GM23338 (cell line): ENCODE measurements around the gene SLX9. TPM values are rescaled to one million over a fixed set of nuclear protein-coding genes. Genes with fewer than 3 reads are reported as not detected.
A peak's percentile ranks its signal among the peaks of the same experiment; 100 is the strongest.

Experiments used
- ATAC-seq: fragments of 200-7000 bp; cut with Tn5 transposase; 3 replicates; pipeline ENCODE4 v1.9.1; 2020
- DNase-seq: peaks from one replicate; pipeline ENCODE4 v3.0.0-alpha.2; 2015; ENCODE audit warnings: low spot score
- H2AFZ ChIP-seq: fragments of 200-600 bp; sonication (generic); 2 replicates; pipeline ENCODE4 v1.8.0; 2016; ENCODE audit warnings: antibody characterized with exemption, mild to moderate bottlenecking, moderate library complexity
- H3F3A ChIP-seq: fragments of 200-600 bp; sonication (generic); replicated peaks from 2 replicates; pipeline ENCODE4 v1.8.0; 2017; ENCODE audit warnings: antibody characterized with exemption, mixed run types, low read depth
- H3K27ac ChIP-seq: fragments of 200-600 bp; sonication (generic); 2 replicates; pipeline ENCODE4 v1.6.1; 2016; ENCODE audit warnings: low read depth
- H3K27me3 ChIP-seq: fragments of 200-600 bp; sonication (generic); 2 replicates; pipeline ENCODE4 v1.8.0; 2016; ENCODE audit warnings: mild to moderate bottlenecking, mixed run types, moderate library complexity; ENCODE audit not compliant: insufficient read depth
- H3K36me3 ChIP-seq: fragments of 200-600 bp; sonication (generic); 2 replicates; pipeline ENCODE4 v1.8.0; 2016; ENCODE audit warnings: mild to moderate bottlenecking; ENCODE audit not compliant: insufficient read depth
- H3K4me1 ChIP-seq: fragments of 200-600 bp; sonication (generic); 2 replicates; pipeline ENCODE4 v1.8.0; 2016; ENCODE audit warnings: mild to moderate bottlenecking, moderate library complexity; ENCODE audit not compliant: insufficient read depth
- H3K4me2 ChIP-seq: fragments of 200-600 bp; sonication (generic); 2 replicates; pipeline ENCODE4 v1.7.1; 2017; ENCODE audit warnings: mixed run types
- H3K4me3 ChIP-seq: fragments of 200-600 bp; sonication (generic); 2 replicates; pipeline ENCODE4 v1.6.1; 2016; ENCODE audit warnings: mixed run types
- H3K79me2 ChIP-seq: fragments of 200-600 bp; sonication (generic); replicated peaks from 2 replicates; pipeline ENCODE4 v1.8.0; 2017; ENCODE audit warnings: mild to moderate bottlenecking; ENCODE audit not compliant: insufficient read depth
- H3K9me2 ChIP-seq: fragments of 200-600 bp; sonication (generic); 2 replicates; pipeline ENCODE4 v1.8.0; 2017; ENCODE audit not compliant: insufficient read depth
- H4K20me1 ChIP-seq: fragments of 200-600 bp; sonication (generic); replicated peaks from 2 replicates; pipeline ENCODE4 v1.8.0; 2017; ENCODE audit warnings: mild to moderate bottlenecking; ENCODE audit not compliant: insufficient read depth
- H3K27ac Mint-ChIP-seq: 2 replicates; pipeline ENCODE4 v1.8.0; 2020; ENCODE audit warnings: inconsistent platforms, mild to moderate bottlenecking, moderate library complexity, mixed read lengths
- H3K27me3 Mint-ChIP-seq: 3 replicates; pipeline ENCODE4 v1.8.0; 2022; ENCODE audit warnings: low read depth, mild to moderate bottlenecking, moderate library complexity, mixed read lengths, inconsistent platforms; ENCODE audit not compliant: insufficient read depth, poor library complexity
- H3K36me3 Mint-ChIP-seq: 3 replicates; pipeline ENCODE4 v1.8.0; 2021; ENCODE audit warnings: low read depth, mild to moderate bottlenecking, inconsistent platforms, moderate library complexity, mixed read lengths
- H3K4me1 Mint-ChIP-seq: 3 replicates; pipeline ENCODE4 v1.8.0; 2020; ENCODE audit warnings: mild to moderate bottlenecking, inconsistent platforms, mixed read lengths
- H3K4me3 Mint-ChIP-seq: 3 replicates; pipeline ENCODE4 v1.8.0; 2021; ENCODE audit warnings: moderate library complexity, mild to moderate bottlenecking, inconsistent platforms, mixed read lengths
- H3K9me3 Mint-ChIP-seq: 3 replicates; pipeline ENCODE4 v1.8.0; 2020; ENCODE audit warnings: moderate library complexity, mild to moderate bottlenecking, inconsistent platforms, mixed read lengths
- EZH2 ChIP-seq: fragments of 200-600 bp; sonication (generic); IDR thresholded peaks from one replicate; pipeline ENCODE4 v1.8.0; 2017; ENCODE audit warnings: antibody characterized with exemption, mild to moderate bottlenecking, low read depth; ENCODE audit not compliant: unreplicated experiment
- ZNF331 ChIP-seq: fragments of 250-450 bp; sonication (Bioruptor Pico); IDR thresholded peaks from 2 replicates; pipeline ENCODE4 v1.5.0; 2020; ENCODE audit warnings: low read depth, mild to moderate bottlenecking, moderate library complexity
- polyA plus RNA-seq: library from polyadenylated mRNA; unstranded; fragments of >200 nt; fragmentation: Nextera tagmentation; extraction: Ambion mirVana; gene quantifications from 2 replicates; pipeline ENCODE4 v1.2.1, GENCODE V29; 2016
- total RNA-seq: library from RNA; depleted of rRNA; stranded (reverse); fragments of >200 nt; shearing (Covaris generic); gene quantifications from 2 replicates; pipeline ENCODE4 v1.2.3, GENCODE V29; 2014
- TF ChIP-seq, protein P1 (sequence below): fragments of 250-450 bp; sonication (Bioruptor Pico); IDR thresholded peaks from 2 replicates; pipeline ENCODE4 v1.5.0; 2020; ENCODE audit warnings: mild to moderate bottlenecking, moderate library complexity

The SLX9 gene
- total and polyA plus RNA-seq, 2 experiments from 2014 or later: 41.5 to 46.9 TPM

DNA sequence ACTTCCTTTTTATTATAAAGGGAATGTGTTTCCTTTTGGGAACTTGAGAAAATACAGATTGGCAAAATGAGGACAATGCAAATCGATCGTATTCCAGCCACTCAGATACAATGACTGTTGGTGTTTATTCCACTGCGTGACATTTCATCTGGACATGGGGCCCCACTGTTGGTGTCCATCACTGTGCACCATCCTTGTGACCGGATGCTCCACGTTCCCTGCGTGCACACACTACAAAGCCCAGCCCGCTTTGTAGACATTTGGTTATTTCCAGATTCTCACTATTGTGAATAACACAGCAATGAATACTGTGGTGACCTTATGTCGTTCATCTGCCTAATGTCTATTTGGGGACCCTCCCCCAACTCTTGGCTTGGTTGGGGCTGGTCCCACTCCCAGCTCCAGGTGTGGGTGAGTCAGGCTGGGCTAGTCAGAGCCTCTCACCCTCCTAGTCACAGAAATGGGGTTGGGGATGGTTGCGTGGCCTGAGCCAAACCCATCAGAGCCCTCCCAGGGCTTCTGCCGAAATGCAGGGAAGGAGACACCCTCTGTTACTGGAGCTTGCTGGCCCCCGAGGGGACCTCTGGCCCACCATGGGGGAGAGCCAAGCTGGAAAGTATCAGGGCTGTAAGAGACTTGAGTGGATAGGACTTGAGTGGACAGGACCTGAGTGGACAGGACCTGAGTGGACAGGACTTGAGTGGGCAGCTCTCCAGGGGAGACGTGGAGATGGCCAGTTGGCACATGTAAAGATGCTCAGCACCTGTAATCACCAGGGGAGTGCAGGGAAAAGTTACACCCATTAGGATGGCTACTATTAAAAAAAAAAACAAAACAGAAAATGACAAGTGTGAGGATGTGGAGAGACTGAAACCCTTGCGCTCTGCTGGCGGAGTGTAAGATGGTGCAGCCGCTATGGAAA lies 77.5 kb downstream of the SLX9 start (continued):
- TF ChIP-seq, protein P1, sequence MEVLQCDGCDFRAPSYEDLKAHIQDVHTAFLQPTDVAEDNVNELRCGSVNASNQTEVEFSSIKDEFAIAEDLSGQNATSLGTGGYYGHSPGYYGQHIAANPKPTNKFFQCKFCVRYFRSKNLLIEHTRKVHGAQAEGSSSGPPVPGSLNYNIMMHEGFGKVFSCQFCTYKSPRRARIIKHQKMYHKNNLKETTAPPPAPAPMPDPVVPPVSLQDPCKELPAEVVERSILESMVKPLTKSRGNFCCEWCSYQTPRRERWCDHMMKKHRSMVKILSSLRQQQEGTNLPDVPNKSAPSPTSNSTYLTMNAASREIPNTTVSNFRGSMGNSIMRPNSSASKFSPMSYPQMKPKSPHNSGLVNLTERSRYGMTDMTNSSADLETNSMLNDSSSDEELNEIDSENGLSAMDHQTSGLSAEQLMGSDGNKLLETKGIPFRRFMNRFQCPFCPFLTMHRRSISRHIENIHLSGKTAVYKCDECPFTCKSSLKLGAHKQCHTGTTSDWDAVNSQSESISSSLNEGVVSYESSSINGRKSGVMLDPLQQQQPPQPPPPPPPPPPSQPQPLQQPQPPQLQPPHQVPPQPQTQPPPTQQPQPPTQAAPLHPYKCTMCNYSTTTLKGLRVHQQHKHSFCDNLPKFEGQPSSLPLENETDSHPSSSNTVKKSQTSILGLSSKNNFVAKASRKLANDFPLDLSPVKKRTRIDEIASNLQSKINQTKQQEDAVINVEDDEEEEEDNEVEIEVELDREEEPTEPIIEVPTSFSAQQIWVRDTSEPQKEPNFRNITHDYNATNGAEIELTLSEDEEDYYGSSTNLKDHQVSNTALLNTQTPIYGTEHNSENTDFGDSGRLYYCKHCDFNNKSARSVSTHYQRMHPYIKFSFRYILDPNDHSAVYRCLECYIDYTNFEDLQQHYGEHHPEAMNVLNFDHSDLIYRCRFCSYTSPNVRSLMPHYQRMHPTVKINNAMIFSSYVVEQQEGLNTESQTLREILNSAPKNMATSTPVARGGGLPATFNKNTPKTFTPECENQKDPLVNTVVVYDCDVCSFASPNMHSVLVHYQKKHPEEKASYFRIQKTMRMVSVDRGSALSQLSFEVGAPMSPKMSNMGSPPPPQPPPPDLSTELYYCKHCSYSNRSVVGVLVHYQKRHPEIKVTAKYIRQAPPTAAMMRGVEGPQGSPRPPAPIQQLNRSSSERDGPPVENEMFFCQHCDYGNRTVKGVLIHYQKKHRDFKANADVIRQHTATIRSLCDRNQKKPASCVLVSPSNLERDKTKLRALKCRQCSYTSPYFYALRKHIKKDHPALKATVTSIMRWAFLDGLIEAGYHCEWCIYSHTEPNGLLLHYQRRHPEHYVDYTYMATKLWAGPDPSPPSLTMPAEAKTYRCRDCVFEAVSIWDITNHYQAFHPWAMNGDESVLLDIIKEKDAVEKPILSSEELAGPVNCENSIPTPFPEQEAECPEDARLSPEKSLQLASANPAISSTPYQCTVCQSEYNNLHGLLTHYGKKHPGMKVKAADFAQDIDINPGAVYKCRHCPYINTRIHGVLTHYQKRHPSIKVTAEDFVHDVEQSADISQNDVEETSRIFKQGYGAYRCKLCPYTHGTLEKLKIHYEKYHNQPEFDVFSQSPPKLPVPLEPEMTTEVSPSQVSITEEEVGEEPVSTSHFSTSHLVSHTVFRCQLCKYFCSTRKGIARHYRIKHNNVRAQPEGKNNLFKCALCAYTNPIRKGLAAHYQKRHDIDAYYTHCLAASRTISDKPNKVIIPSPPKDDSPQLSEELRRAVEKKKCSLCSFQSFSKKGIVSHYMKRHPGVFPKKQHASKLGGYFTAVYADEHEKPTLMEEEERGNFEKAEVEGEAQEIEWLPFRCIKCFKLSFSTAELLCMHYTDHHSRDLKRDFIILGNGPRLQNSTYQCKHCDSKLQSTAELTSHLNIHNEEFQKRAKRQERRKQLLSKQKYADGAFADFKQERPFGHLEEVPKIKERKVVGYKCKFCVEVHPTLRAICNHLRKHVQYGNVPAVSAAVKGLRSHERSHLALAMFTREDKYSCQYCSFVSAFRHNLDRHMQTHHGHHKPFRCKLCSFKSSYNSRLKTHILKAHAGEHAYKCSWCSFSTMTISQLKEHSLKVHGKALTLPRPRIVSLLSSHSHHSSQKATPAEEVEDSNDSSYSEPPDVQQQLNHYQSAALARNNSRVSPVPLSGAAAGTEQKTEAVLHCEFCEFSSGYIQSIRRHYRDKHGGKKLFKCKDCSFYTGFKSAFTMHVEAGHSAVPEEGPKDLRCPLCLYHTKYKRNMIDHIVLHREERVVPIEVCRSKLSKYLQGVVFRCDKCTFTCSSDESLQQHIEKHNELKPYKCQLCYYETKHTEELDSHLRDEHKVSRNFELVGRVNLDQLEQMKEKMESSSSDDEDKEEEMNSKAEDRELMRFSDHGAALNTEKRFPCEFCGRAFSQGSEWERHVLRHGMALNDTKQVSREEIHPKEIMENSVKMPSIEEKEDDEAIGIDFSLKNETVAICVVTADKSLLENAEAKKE (CRISPR knock-in tag): no peak

- no peak overlapping the region for H3K27ac Mint-ChIP-seq
- Histone ChIP-seq H3K36me3 (no peaks in the 10 kb centered on the region), H2AFZ (peak overlapping the region; percentile 56; the same call in 1 of the 2 replicates), H3K27ac (no peak overlapping the region), H3K4me3 (peak overlapping the region; percentile 49), H3K9me2 (no peaks in the 10 kb centered on the region), H4K20me1 (no peaks in the 10 kb centered on the region; the same call in 1 of the 2 replicates), H3K4me1 (peaks cover 7% of the 10 kb centered on the region), H3F3A (no peaks in the 10 kb centered on the region), H3K27me3 (peaks cover 21% of the 10 kb centered on the region), H3K4me2 (peak overlapping the region; percentile 73), H3K79me2 (no peaks in the 10 kb centered on the region)
- DNase-seq: no peak
- H3K27me3 Mint-ChIP-seq: peaks cover 22% of the 10 kb centered on the region
- peaks cover 4% of the 10 kb centered on the region for H3K9me3 Mint-ChIP-seq
- peak overlapping the region; percentile 70 for H3K4me3 Mint-ChIP-seq
- H3K4me1 Mint-ChIP-seq: peaks cover 11% of the 10 kb centered on the region; the same call in 2 of the 3 replicates
- no peak; the same call in 1 of the 3 replicates for ATAC-seq
- H3K36me3 Mint-ChIP-seq: peaks cover under 1% of the 10 kb centered on the region; the same call in 2 of the 3 replicates
- no peak for TF ChIP-seq ZNF331 (CRISPR knock-in tag)
- TF ChIP-seq, protein P1 (CRISPR knock-in tag): no peak
- no peak for TF ChIP-seq EZH2
Observed at GRCh38 chr21:45018131-45019075, 78.6 kb downstream of the SLX9 start.
